Measurements from ENCODE around the gene LGALS9B.
"Not testable (repeated sequence)": the region's sequence is repeated elsewhere in the genome, so short reads cannot be mapped to it uniquely, and the experiment has no call there.

LGALS9B gene

GRCh38 chr17:20479889-20480591, 12.7 kb upstream of the LGALS9B start:
- not testable (repeated sequence) for H3K27me3 Mint-ChIP-seq (ENCODE audit: low read depth); H3K27ac Mint-ChIP-seq; H3K36me3 Mint-ChIP-seq (ENCODE audit: low read depth); H3K4me1 Mint-ChIP-seq (ENCODE audit: low read depth); H3K9me3 Mint-ChIP-seq; H3K4me3 Mint-ChIP-seq

- not testable (repeated sequence) for H3K4me1 Mint-ChIP-seq (ENCODE audit: low read depth); H3K4me3 Mint-ChIP-seq; H3K36me3 Mint-ChIP-seq (ENCODE audit: low read depth); H3K27me3 Mint-ChIP-seq (ENCODE audit: low read depth); H3K27ac Mint-ChIP-seq; H3K9me3 Mint-ChIP-seq
These were observed 10.2 kb upstream of the LGALS9B start for GRCh38 chr17:20477398-20478071.

GRCh38 chr17:20475137-20475831, 7.9 kb upstream of the LGALS9B start:
- not testable (repeated sequence) for H3K27me3 Mint-ChIP-seq (ENCODE audit: low read depth); H3K27ac Mint-ChIP-seq; H3K4me1 Mint-ChIP-seq (ENCODE audit: low read depth); H3K9me3 Mint-ChIP-seq; H3K36me3 Mint-ChIP-seq (ENCODE audit: low read depth); H3K4me3 Mint-ChIP-seq

GRCh38 chr17:20474081-20474480, 6.7 kb upstream of the LGALS9B start:
- H3K4me3 Mint-ChIP-seq; H3K4me1 Mint-ChIP-seq (ENCODE audit: low read depth); H3K27me3 Mint-ChIP-seq (ENCODE audit: low read depth); H3K27ac Mint-ChIP-seq; H3K9me3 Mint-ChIP-seq; H3K36me3 Mint-ChIP-seq (ENCODE audit: low read depth): not testable (repeated sequence)

GRCh38 chr17:20469946-20470345, 2.6 kb upstream of the LGALS9B start:
- not testable (repeated sequence) for H3K36me3 Mint-ChIP-seq (ENCODE audit: low read depth); H3K9me3 Mint-ChIP-seq; H3K27ac Mint-ChIP-seq; H3K4me3 Mint-ChIP-seq; H3K4me1 Mint-ChIP-seq (ENCODE audit: low read depth); H3K27me3 Mint-ChIP-seq (ENCODE audit: low read depth)

- not testable (repeated sequence) for H3K27me3 Mint-ChIP-seq (ENCODE audit: low read depth); H3K9me3 Mint-ChIP-seq; H3K4me1 Mint-ChIP-seq (ENCODE audit: low read depth); H3K4me3 Mint-ChIP-seq; H3K27ac Mint-ChIP-seq; H3K36me3 Mint-ChIP-seq (ENCODE audit: low read depth)
These were observed 1.8 kb upstream of the LGALS9B start for GRCh38 chr17:20469107-20469506.

GRCh38 chr17:20466999-20467398, 340 bp downstream of the LGALS9B start:
- not testable (repeated sequence) for H3K27ac Mint-ChIP-seq; H3K4me3 Mint-ChIP-seq; H3K27me3 Mint-ChIP-seq (ENCODE audit: low read depth); H3K36me3 Mint-ChIP-seq (ENCODE audit: low read depth); H3K4me1 Mint-ChIP-seq (ENCODE audit: low read depth); H3K9me3 Mint-ChIP-seq

- H3K27ac Mint-ChIP-seq = not testable (repeated sequence)
These were observed 786 bp downstream of the LGALS9B start for GRCh38 chr17:20466553-20466952.

GRCh38 chr17:20465535-20465934, 1.8 kb downstream of the LGALS9B start:
- not testable (repeated sequence) for H3K27ac Mint-ChIP-seq; H3K9me3 Mint-ChIP-seq; H3K4me1 Mint-ChIP-seq (ENCODE audit: low read depth)

More at GRCh38 chr17:20466553-20466952, 786 bp downstream of the LGALS9B start:
- H3K9me3 Mint-ChIP-seq; H3K36me3 Mint-ChIP-seq (ENCODE audit: low read depth); H3K4me3 Mint-ChIP-seq; H3K27me3 Mint-ChIP-seq (ENCODE audit: low read depth); H3K4me1 Mint-ChIP-seq (ENCODE audit: low read depth): not testable (repeated sequence)

GRCh38 chr17:20464854-20465414, 2.4 kb downstream of the LGALS9B start:
- H3K4me1 Mint-ChIP-seq (ENCODE audit: low read depth); H3K27me3 Mint-ChIP-seq (ENCODE audit: low read depth); H3K36me3 Mint-ChIP-seq (ENCODE audit: low read depth); H3K9me3 Mint-ChIP-seq; H3K27ac Mint-ChIP-seq; H3K4me3 Mint-ChIP-seq: not testable (repeated sequence)

More at GRCh38 chr17:20465535-20465934, 1.8 kb downstream of the LGALS9B start:
- not testable (repeated sequence) for H3K27me3 Mint-ChIP-seq (ENCODE audit: low read depth); H3K36me3 Mint-ChIP-seq (ENCODE audit: low read depth); H3K4me3 Mint-ChIP-seq

GRCh38 chr17:20462158-20462557, 5.2 kb downstream of the LGALS9B start:
- H3K27me3 Mint-ChIP-seq (ENCODE audit: low read depth); H3K36me3 Mint-ChIP-seq (ENCODE audit: low read depth); H3K9me3 Mint-ChIP-seq; H3K27ac Mint-ChIP-seq; H3K4me3 Mint-ChIP-seq; H3K4me1 Mint-ChIP-seq (ENCODE audit: low read depth): not testable (repeated sequence)

GRCh38 chr17:20457848-20458381, 9.4 kb downstream of the LGALS9B start:
- H3K4me3 Mint-ChIP-seq; H3K36me3 Mint-ChIP-seq (ENCODE audit: low read depth); H3K27ac Mint-ChIP-seq; H3K27me3 Mint-ChIP-seq (ENCODE audit: low read depth); H3K4me1 Mint-ChIP-seq (ENCODE audit: low read depth); H3K9me3 Mint-ChIP-seq: not testable (repeated sequence)

GRCh38 chr17:20455106-20455505, 12.2 kb downstream of the LGALS9B start:
- not testable (repeated sequence) for H3K4me1 Mint-ChIP-seq (ENCODE audit: low read depth); H3K9me3 Mint-ChIP-seq; H3K4me3 Mint-ChIP-seq; H3K27me3 Mint-ChIP-seq (ENCODE audit: low read depth); H3K27ac Mint-ChIP-seq; H3K36me3 Mint-ChIP-seq (ENCODE audit: low read depth)

GRCh38 chr17:20453820-20454434, 13.4 kb downstream of the LGALS9B start:
- not testable (repeated sequence) for H3K4me3 Mint-ChIP-seq; H3K36me3 Mint-ChIP-seq (ENCODE audit: low read depth); H3K4me1 Mint-ChIP-seq (ENCODE audit: low read depth); H3K9me3 Mint-ChIP-seq; H3K27me3 Mint-ChIP-seq (ENCODE audit: low read depth); H3K27ac Mint-ChIP-seq

GRCh38 chr17:20450852-20451251, 16.5 kb downstream of the LGALS9B start:
- not testable (repeated sequence) for H3K4me3 Mint-ChIP-seq; H3K4me1 Mint-ChIP-seq (ENCODE audit: low read depth); H3K27ac Mint-ChIP-seq; H3K36me3 Mint-ChIP-seq (ENCODE audit: low read depth); H3K27me3 Mint-ChIP-seq (ENCODE audit: low read depth); H3K9me3 Mint-ChIP-seq
